ENCODE results near the gene CTNNA2. TPM values are rescaled to one million over a fixed set of nuclear protein-coding genes. Genes with fewer than 3 reads are reported as not detected.
"Not testable (repeated sequence)": the region's sequence is repeated elsewhere in the genome, so short reads cannot be mapped to it uniquely, and the experiment has no call there.

Gene CTNNA2
- total and polyA plus RNA-seq, 12 donors, result 0.09 to 0.57 (median 0.15) TPM; not detected in 9

DNA sequence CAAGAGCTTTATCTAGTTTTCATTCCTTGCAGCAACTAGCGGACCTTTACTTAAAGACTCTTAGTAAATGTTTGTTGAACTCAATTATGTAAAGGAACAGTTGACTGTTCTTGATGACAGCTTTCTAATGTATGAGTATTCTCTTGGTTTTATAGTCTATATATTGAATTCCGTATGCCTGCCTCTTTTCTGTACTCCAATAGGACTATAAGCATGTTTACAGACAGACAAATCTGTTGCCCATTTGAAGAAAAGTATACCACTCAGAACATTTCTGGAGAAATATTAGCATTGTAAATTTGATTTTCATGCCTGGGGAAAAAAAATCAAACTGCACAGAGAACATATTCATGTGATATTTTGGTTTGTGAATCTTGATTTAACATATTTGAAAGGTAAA, 682.2 kb downstream of the CTNNA2 start:
- Histone ChIP-seq H3K9me3 (no peaks in the 10 kb centered on the region), H3K4me1 (no peaks in the 10 kb centered on the region), H3K36me3 (no peaks in the 10 kb centered on the region), H3K27me3 (peaks cover 0 to 6% (median 0%) of the 10 kb centered on the region in 7 donors), H3K27ac (no peak overlapping the region), H3K4me3 (no peak overlapping the region)
- WGBS, 2 donors, result 62 to 75% methylated on average over 2 of the region's 2 CpGs
- ATAC-seq (no peak), DNase-seq (no peak)
- intact Hi-C loops (cut with DNase I), result no loop called here
- TF ChIP-seq, protein P1, sequence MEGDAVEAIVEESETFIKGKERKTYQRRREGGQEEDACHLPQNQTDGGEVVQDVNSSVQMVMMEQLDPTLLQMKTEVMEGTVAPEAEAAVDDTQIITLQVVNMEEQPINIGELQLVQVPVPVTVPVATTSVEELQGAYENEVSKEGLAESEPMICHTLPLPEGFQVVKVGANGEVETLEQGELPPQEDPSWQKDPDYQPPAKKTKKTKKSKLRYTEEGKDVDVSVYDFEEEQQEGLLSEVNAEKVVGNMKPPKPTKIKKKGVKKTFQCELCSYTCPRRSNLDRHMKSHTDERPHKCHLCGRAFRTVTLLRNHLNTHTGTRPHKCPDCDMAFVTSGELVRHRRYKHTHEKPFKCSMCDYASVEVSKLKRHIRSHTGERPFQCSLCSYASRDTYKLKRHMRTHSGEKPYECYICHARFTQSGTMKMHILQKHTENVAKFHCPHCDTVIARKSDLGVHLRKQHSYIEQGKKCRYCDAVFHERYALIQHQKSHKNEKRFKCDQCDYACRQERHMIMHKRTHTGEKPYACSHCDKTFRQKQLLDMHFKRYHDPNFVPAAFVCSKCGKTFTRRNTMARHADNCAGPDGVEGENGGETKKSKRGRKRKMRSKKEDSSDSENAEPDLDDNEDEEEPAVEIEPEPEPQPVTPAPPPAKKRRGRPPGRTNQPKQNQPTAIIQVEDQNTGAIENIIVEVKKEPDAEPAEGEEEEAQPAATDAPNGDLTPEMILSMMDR (IDR thresholded peaks at IDR 0.05), result no peak

DNA sequence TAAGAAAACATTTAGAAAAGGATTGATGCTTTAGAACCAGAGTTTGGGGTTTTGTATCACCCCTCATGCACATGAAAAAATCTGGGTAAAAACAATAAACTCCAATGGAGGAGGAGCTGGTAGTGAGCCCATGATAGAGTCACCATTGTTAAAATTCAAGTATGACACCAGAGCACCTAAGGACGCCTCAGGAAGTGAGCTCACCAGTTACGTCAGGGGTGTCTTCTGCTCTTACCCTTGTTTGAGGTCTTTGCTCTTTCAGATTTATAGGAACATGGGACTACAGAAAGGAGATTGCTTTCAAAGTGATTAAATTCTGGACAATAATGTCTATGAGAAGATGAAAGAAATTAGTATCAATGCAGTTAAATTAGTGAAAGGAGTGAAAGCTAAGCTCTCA, 685.2 kb downstream of the CTNNA2 start:
- Histone ChIP-seq H3K36me3 (no peaks in the 10 kb centered on the region), H3K27ac (no peak overlapping the region), H3K4me1 (no peaks in the 10 kb centered on the region), H3K9me3 (peaks cover 0 to 3% (median 0%) of the 10 kb centered on the region in 11 donors), H3K27me3 (peaks cover 0 to 6% (median 0%) of the 10 kb centered on the region in 7 donors), H3K4me3 (no peak overlapping the region)
- DNase-seq, result no peak
- no peak for ATAC-seq
- WGBS, 2 donors, result 75 to 82% methylated on average over 2 of the region's 2 CpGs
- TF ChIP-seq, protein P1 (IDR thresholded peaks at IDR 0.05), result no peak
- intact Hi-C loops (cut with DNase I), result no loop called here

DNA sequence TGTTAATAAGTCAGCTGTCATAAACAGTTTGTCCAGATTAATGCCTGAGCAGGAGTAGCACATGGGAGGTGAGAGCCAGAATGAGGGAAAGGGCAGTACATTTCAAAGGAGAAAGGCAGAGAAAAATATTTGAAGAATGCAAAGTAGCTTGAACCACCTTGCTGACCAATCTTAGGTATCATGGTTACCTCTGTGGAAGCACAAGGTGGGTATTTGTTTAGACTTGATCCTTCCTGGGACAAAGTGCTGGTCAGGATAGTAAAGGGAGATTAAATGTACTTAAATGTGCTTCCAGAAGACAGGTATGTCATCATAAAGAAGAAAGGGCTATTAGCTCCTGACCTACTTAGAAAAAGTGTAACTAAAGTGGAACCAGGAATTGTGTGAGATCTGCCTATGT, 686.7 kb downstream of the CTNNA2 start:
- Histone ChIP-seq H3K4me3 (no peak overlapping the region), H3K36me3 (no peaks in the 10 kb centered on the region), H3K27ac (no peak overlapping the region), H3K27me3 (no peaks in the 10 kb centered on the region), H3K9me3 (peaks cover 0 to 15% (median 0%) of the 10 kb centered on the region in 11 donors), H3K4me1 (no peaks in the 10 kb centered on the region)
- TF ChIP-seq, protein P1 (IDR thresholded peaks at IDR 0.05), result no peak
- ATAC-seq (no peak), DNase-seq (no peak)
- intact Hi-C loops (cut with DNase I), result no loop called here

DNA sequence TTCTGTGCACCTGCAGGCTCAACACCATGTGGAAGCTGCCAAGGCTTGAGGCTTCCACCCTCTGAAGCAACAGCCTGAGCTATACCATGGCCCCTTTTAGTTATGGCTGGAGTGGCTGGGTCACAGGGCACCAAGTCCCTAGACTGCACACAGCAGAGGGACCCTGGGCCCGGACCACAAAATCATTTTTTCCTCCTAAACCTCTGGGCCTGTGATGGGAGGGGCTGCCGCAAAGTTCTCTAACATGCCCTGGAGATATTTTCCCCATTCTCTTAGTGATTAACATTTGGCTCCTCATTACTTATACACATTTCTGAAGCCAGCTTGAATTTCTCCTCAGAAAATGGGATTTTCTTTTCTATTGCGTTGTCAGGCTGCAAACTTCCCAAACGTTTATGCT, 691.1 kb downstream of the CTNNA2 start:
- DNase-seq; H3K27ac ChIP-seq; H3K36me3 ChIP-seq; intact Hi-C loops (cut with DNase I); ATAC-seq; H3K4me3 ChIP-seq; H3K27me3 ChIP-seq; H3K4me1 ChIP-seq: not testable (repeated sequence)
- WGBS, 2 donors, result 87 to 89% methylated on average over 4 of the region's 4 CpGs
- H3K9me3 ChIP-seq, result peaks cover 0 to 15% (median 0%) of the 10 kb centered on the region in 11 donors

DNA sequence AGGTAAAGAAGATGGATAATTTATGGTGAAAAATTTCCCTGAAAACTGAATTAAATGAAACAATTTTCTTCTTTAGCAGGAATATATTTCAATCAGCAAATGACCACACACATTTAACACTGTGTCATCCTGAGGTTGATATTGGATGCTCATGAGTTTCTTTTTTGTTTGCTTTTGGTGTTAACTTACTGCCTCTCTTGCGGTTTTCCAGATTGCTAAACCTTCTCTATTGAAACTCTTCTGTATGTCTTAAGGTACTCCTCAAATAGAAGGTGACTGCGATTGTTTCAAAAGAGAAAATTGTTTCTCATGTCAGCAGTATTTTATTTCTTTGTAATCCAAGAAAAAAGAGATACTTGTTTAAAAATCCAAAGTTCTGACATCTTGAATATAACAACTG, 692.6 kb downstream of the CTNNA2 start:
- TF ChIP-seq, protein P1 (IDR thresholded peaks at IDR 0.05), result no peak
- DNase-seq (no peak), ATAC-seq (no peak)
- Histone ChIP-seq H3K27me3 (no peaks in the 10 kb centered on the region), H3K4me3 (no peak overlapping the region), H3K27ac (no peak overlapping the region), H3K4me1 (no peaks in the 10 kb centered on the region), H3K9me3 (peaks cover 0 to 15% (median 0%) of the 10 kb centered on the region in 11 donors), H3K36me3 (no peaks in the 10 kb centered on the region)
- WGBS, 2 donors, result 78 to 83% methylated on average over 2 of the region's 2 CpGs
- intact Hi-C loops (cut with DNase I), result no loop called here

Data from heart right ventricle (tissue), 16 donors.